HG03060 (cell line): ENCODE data around the gene MAEA.
"Not testable (repeated sequence)": the region's sequence is repeated elsewhere in the genome, so short reads cannot be mapped to it uniquely, and the experiment has no call there.

Experiments used
- ATAC-seq: cut with Tn5 transposase; IDR thresholded peaks from one replicate; pipeline ENCODE4 v1.9.1; 2021; ENCODE audit warnings: low read depth, moderate number of reproducible peaks; ENCODE audit not compliant: unreplicated experiment

The MAEA gene

GRCh38 chr4:1318488-1319213, 29.0 kb downstream of the MAEA start:
- no peak for ATAC-seq

GRCh38 chr4:1321486-1321885, 31.8 kb downstream of the MAEA start:
- no peak for ATAC-seq

- no peak for ATAC-seq
Observed at GRCh38 chr4:1321946-1322650, 32.4 kb downstream of the MAEA start.

- ATAC-seq, result no peak
Observed at GRCh38 chr4:1323280-1323634, 33.6 kb downstream of the MAEA start.

DNA sequence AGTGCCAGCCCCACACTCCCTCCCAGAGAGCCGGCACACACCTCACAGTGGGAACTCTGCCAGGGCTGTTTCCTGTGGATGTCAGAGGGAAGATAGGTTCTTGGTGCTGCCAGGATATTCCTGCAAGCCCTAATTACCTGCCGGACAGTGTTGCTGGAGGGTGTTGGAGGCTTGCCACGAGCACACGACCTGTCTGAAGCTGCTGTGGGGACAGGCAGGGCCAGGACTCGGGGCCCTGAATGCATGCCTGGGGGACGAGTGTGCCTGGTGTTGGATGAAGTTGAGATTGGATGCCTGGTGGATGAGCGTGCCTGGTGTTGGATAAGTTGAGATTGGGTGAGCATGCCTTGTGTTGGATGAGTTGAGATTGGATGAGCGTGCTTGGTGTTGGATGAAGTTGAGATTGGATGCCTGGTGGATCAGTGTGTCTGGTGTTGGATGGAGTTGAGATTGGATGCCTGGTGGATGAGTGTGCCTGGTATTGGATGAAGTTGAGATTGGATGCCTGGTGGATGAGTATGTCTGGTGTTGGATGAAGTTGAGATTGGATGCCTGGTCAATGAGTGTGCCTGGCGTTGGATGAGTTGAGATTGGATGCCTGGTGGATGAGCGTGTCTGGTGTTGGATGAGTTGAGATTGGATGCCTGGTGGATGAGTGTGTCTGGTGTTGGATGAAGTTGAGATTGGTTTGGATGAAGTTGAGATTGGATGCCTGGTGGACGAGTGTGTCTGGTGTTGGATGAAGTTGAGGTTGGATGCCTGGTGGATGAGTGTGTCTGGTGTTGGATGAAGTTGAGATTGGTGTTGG, 34.1 kb downstream of the MAEA start:
- ATAC-seq, result no peak

GRCh38 chr4:1324443-1325175, 34.9 kb downstream of the MAEA start:
- not testable (repeated sequence) for ATAC-seq

GRCh38 chr4:1325176-1325480, 35.4 kb downstream of the MAEA start:
- no peak for ATAC-seq

GRCh38 chr4:1325681-1326635, 36.3 kb downstream of the MAEA start:
- ATAC-seq, result no peak

DNA sequence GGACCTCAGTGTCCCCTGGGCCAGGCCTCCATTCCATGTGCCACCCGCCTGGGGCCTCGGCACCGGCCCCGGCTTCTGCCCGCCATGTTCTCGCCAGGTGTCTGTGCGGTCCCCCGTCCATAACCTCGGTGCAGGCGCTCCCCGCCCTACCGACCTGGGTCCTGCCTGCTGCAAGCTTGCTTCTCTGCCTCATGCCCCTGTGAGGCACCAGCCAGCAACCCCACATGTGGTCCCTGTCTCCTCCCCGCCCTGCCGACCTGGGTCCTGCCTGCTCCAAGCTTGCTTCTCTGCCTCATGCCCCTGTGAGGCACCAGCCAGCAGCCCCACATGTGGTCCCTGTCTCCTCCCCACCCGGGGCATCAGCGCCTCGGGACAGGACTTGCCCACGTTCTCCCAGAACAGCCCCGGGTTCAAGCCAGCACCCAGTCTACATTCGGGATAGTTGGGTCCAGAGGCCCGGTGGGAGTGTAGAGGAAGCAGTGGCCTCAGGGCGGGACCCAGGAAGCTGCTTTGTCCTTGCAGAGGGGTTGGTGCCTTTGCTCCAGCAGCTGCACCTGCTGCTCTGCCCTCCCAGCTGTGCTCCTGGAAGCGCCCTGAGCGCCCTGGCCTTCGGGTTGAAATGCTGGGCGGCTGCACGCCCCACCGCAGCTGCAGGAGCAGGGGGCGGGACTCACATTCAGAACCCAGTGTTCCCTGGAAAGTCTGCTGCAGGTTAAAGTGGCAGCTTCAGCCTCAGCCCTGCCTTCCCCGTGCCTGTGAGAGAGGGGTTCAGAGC, 37.2 kb downstream of the MAEA start:
- no peak for ATAC-seq

GRCh38 chr4:1327526-1328266, 38.0 kb downstream of the MAEA start:
- ATAC-seq, result no peak

- no peak for ATAC-seq
Observed at GRCh38 chr4:1328267-1329155, 38.8 kb downstream of the MAEA start.

DNA sequence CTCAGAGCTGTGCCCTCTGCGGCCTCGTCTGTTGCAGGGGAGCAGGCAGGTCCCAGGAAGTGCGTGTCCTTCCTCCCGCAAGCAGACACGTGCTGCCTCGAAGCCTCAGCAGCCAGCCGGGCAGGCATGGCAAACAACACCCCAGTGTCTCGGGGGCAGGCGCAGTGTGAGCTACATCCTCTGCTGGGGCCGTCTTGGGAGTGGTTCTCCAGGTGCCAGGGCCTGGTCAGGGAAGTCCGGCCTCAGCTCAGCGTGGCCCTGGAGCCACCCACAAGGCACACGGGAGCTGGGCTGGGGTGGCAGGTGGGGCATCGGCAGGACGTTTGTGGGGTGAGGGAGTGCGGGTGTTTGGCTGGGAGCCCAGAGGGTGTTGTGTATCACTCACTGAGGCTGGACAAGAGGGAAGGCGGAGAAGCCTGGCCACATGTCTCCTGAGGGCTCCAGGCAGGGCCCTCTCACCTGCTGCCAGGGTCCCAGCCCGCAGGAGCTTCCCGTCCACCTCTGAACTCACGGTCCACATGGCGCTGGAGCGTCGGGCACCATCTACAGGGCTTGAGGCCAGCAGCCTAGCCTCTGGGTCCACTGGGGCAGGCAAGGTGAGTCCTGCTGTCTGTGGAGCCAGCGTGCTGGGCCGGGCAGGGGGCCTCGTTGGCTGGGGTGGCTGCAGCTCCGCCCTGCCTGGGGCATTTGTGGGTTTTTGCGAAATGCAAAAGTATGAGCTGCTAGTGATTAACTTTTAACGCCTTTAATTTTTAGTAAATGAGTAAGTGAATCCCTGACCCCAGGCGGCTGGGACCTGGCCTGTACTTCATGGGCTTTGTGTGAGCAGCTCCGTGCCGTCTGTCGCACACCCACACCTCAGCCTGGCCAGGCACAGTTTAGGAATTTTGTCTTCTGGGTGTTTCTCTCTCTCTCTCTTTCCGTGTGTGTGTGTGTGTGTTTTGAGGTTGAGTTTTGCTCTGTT, 40.0 kb downstream of the MAEA start:
- ATAC-seq, result no peak

- ATAC-seq, result no peak
Observed at GRCh38 chr4:1330761-1331590, 41.3 kb downstream of the MAEA start.

DNA sequence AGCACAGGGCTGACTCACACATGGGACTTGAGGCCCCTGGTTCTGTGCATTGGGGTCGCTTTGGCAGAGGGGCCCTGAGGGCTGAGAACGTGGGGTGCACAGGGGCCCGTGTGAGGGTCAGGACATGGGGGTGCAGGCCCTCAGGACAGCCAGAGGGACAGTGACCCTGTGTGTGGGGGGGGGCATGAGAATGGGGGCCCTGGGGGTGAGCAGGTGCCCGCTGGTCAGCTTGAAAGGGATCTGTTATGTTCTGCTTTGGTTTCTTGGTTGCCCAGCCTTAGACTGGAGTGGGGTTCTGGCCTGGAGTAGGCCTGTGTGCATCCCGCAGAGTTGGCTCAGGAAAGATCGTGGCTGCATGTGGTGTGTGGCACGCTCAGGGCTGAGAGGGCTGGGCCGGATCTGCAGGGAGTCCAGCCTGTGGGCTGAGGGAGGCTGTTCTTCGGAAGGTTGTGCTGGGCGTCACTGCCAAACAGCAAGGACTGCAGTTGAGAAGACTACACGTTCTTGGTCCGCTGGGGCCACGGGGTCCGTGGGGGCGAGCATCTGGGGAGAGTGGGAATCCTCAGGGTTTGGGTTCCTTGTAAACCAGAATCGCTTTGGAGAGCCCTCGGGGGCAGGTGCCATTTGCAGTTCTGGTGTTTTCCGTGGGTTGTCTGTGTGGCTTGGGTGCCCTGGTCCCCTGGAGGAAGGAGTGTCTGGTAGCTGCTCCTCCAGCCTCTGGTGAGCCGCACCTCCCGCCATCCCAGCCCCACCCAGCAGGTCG, 42.1 kb downstream of the MAEA start:
- no peak for ATAC-seq

- no peak for ATAC-seq
Observed at GRCh38 chr4:1332686-1333085, 43.0 kb downstream of the MAEA start.
